ENCODE results near the gene MOSMO.

MOSMO gene

GRCh38 chr16:22054847-22055590 lies 47.1 kb downstream of the MOSMO start:
- TF ChIP-seq CTCF (IDR thresholded peaks at IDR 0.05): no peak

GRCh38 chr16:22055881-22056280 lies 48.0 kb downstream of the MOSMO start:
- no peak for TF ChIP-seq CTCF (IDR thresholded peaks at IDR 0.05)

- TF ChIP-seq CTCF (IDR thresholded peaks at IDR 0.05): no peak
Measured at GRCh38 chr16:22063888-22064467, 56.1 kb downstream of the MOSMO start.

- no peak for TF ChIP-seq CTCF (IDR thresholded peaks at IDR 0.05)
Measured at GRCh38 chr16:22065252-22065651, 57.3 kb downstream of the MOSMO start.

GRCh38 chr16:22070361-22071330 lies 62.7 kb downstream of the MOSMO start:
- TF ChIP-seq CTCF (IDR thresholded peaks at IDR 0.05): no peak

- no peak for TF ChIP-seq CTCF (IDR thresholded peaks at IDR 0.05)
Measured at GRCh38 chr16:22071331-22071910, 63.5 kb downstream of the MOSMO start.

- TF ChIP-seq CTCF (IDR thresholded peaks at IDR 0.05): no peak
Measured at GRCh38 chr16:22073350-22073749, 65.4 kb downstream of the MOSMO start.
